GM12864 (cell line): ENCODE data around the gene PSMB7.

Experiments
- DNase-seq: peaks from one replicate; pipeline ENCODE4 v3.0.0-alpha.2; 2011; ENCODE audit warnings: low read depth
- H3K4me3 ChIP-seq: 2 replicates; pipeline ENCODE4 v1.5.1; 2011; ENCODE audit warnings: mild to moderate bottlenecking, low read depth, low read length, control low read depth
- CTCF ChIP-seq: IDR thresholded peaks from 2 replicates; pipeline ENCODE4 v1.5.1; 2011; ENCODE audit warnings: low read depth, mild to moderate bottlenecking, moderate library complexity, low read length, control low read depth, inconsistent platforms; ENCODE audit errors: missing control alignments

The PSMB7 gene

GRCh38 chr9:124357721-124358361 is 57.4 kb downstream of the PSMB7 start:
- no peak for DNase-seq
- no peak overlapping the region for H3K4me3 ChIP-seq
- TF ChIP-seq CTCF = peak; percentile 9

GRCh38 chr9:124356745-124357390 is 58.4 kb downstream of the PSMB7 start:
- no peak overlapping the region for H3K4me3 ChIP-seq
- TF ChIP-seq CTCF = no peak
- DNase-seq = no peak

GRCh38 chr9:124355941-124356744 is 59.1 kb downstream of the PSMB7 start:
- no peak for TF ChIP-seq CTCF
- no peak overlapping the region for H3K4me3 ChIP-seq
- no peak for DNase-seq

- H3K4me3 ChIP-seq = no peak overlapping the region
- TF ChIP-seq CTCF = no peak
- DNase-seq = no peak
Measured at GRCh38 chr9:124355039-124355940, 60.0 kb downstream of the PSMB7 start.

GRCh38 chr9:124354346-124355038 is 60.8 kb downstream of the PSMB7 start:
- no peak for DNase-seq
- no peak overlapping the region for H3K4me3 ChIP-seq
- TF ChIP-seq CTCF = no peak

GRCh38 chr9:124353811-124354274 is 61.4 kb downstream of the PSMB7 start:
- H3K4me3 ChIP-seq = no peak overlapping the region
- TF ChIP-seq CTCF = no peak
- DNase-seq = no peak
